22Rv1 (cell line): ENCODE results near the gene BACH2.

Source experiments
- ZFX ChIP-seq: fragments of 450-650 bp; IDR thresholded peaks from 2 replicates; pipeline ENCODE4 v1.6.1; 2017; ENCODE audit warnings: antibody characterized with exemption, borderline replicate concordance
- TF ChIP-seq, protein P1 (sequence below): fragments of 450-650 bp; IDR thresholded peaks from 2 replicates; pipeline ENCODE4 v1.5.1; 2017; ENCODE audit warnings: mild to moderate bottlenecking

DNA sequence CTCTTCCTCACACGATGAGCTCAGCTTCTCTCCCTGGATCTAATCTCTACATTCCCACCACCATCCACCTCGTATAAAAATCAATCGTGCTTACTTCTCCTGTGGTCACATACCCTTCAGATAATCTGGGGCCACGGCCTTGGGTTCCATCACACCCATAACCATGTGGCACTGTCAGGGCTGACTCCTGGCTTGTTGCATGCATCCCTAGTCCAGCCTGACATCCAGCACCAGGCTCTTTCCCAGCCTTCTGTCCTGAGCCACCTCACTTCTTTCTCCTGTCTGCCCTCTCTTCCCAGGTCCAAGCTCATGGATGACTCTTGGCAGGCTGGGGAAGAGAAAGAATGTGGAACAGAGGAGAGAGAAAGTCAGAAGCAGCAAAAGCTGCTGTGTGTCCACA lies 199.8 kb downstream of the BACH2 start:
- TF ChIP-seq, protein P1, sequence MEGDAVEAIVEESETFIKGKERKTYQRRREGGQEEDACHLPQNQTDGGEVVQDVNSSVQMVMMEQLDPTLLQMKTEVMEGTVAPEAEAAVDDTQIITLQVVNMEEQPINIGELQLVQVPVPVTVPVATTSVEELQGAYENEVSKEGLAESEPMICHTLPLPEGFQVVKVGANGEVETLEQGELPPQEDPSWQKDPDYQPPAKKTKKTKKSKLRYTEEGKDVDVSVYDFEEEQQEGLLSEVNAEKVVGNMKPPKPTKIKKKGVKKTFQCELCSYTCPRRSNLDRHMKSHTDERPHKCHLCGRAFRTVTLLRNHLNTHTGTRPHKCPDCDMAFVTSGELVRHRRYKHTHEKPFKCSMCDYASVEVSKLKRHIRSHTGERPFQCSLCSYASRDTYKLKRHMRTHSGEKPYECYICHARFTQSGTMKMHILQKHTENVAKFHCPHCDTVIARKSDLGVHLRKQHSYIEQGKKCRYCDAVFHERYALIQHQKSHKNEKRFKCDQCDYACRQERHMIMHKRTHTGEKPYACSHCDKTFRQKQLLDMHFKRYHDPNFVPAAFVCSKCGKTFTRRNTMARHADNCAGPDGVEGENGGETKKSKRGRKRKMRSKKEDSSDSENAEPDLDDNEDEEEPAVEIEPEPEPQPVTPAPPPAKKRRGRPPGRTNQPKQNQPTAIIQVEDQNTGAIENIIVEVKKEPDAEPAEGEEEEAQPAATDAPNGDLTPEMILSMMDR = no peak
- no peak for TF ChIP-seq ZFX
